Smooth muscle cell of the brain vasculature (primary cell): Measurements from ENCODE around the gene MIEF2.

ENCODE experiments used
- DNase-seq: peaks from one replicate; pipeline ENCODE4 v3.0.0-alpha.2; 2012; ENCODE audit warnings: low read depth, low spot score

MIEF2 gene

DNA sequence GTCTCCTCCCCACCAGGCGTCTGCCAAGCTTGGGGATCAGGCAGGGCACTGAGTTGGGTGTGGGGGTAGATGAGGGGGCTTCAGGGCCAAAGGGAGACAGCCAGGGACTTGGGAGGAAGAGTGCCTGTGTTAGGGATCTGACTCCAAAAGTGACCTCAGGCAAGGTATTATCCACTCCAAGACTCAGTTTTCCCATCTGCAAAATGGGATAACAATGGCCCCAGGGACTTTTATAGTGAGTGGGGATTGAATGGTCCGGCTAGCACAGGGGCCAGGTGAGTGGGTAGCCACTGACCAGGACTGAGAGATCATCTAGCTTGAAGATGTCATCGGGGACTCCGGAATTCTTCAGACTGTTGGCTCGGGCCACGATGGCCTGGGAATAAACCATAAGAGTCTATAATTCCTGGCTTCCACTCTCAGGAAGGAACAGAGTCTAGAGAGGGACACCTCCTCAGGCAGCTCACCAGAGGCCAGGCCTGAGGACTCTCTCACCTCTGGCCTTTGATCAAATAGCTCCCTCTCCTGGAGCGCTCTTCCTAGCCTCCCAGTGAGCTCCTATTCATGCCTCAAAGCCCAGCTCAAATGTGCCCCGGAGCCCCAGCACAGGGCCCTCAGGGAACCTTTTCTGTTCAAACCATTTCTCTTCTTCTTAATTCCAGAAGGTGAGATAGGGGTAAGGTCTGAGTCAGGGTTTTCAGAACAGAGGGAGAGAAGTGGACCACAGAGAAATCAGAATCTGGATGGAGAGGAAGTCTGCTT lies 5.4 kb upstream of the MIEF2 start:
- DNase-seq = no peak

DNA sequence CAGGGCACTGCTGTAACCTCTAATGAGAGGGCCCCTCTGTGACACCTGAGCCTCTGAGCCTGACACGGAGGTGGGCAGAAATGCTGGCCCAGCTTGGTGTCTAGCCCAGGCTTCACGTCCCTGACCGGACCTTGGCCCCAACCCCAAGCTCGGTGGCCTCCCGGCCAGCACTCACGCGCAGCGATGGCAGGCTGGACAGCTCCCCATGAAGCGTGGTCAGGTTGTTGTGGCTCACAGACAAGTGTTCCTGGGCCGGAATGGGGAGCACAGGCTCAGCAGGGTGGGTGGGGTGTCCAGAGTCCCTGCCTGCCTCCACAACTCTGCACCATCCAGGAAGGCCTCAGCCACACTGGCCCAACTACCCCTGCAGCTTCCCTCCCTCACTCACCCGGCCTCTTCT lies 4.1 kb upstream of the MIEF2 start:
- no peak for DNase-seq

DNA sequence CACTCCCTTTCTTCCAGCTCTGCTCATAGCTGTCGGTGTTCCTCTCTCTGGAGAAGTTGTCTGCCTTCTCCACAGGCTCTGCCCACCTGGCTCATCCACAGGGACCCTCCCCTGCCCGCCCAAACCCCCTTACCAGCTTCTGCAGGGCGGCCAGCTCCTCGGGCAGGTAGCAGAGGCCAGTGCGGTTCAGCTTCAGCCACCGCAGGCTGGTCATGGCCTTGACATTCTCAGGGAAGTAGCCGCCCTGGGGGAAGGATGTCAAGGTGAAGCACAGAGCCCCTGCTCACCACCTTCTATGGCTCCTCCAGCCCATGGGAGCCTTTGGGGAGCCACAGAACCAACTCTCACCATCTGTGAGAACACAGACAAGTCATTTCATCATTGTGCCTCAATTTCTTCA lies 3.7 kb upstream of the MIEF2 start:
- DNase-seq = no peak

DNA sequence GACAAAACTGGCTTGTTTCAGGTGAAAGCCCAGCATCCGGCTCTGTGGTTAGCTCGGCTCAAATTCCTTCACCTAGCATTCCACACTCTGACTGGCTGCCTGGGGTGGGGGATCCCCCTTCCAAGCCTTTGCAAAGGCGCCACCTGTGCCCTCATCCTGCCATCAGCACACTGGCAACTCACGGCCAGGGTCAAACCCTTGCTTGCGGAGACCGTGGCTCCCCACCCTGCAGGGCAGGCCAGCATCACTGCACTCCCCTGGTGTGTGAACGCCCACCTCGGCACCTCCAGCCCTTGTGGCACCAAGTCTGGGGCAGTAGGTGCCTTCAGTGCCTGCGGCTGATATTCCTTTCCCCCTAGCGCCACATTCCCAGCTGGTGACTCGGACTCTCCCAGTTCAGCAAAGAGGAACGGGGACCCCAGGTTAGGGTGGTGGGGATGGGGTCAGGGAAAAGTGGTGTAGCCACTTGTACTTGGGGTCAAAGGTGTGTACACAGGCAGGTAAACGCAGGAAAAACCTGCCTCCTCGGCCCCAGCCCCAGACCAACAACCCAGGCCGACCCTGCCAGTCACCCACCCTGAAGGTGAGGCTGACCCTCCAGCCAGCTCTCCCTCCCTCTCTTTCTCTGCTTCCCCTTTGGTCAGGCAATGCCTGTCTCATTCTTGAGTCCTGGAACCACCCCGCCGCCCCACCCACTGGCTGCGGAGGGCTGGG lies 3.0 kb upstream of the MIEF2 start:
- no peak for DNase-seq

DNA sequence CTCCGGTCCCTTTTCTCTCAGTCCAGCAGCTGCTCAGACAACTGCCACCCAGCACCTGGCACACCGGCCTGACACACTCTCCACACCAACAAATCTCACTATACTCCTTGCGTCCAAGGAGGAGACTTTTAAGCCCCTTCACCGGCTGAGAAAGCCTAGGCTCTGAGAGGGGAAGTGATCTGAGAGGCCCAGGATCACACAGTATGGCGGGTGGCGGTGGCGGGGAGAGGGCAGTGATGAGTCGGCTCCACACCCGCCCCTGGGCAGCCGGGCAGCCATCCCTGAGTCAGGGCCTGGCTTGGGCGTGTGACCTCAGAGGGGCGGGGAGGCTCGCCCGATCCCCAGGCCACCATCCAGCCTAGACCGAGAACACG lies 2.5 kb upstream of the MIEF2 start:
- no peak for DNase-seq

DNA sequence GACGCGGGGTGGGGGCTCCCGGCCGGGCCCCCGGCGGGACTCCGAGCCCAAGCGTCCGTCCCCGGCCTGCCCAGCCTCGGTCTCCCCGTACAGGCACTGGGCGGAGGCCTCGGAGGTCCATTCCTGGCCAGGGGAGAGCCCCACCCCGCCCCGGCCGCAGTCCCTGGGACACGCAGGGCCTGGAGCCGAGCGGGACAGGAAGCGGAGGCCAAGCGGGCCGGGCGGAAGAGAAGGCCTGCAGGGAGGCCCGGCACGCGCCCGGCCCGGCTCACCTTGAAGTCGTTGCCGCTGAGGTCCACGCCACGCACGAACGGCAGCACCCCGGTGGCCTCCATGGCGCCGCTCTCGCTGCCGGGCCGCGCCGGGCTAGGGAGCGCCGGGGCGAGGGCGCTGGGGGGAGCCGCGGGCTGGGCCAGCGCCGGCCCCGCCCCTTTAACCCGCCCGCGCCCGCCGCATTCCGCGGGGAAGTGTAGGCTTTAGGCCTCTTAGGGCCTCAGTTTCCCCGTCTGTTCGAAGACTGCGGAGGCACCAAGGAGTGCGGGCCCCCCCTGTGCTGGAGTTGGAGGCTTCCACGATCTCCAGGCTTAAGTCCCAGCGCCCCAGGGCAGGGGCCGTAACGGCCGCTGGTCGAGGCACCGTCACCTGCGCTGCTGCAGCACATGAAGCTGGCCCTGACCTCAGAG lies 2.0 kb upstream of the MIEF2 start, which contains the start of gene FLII:
Gene FLII, minus strand, starts transcription at position 383 of the 683 bp plus-strand sequence. Its CDS starts 48 bp downstream, at position 335.
- no peak for DNase-seq

DNA sequence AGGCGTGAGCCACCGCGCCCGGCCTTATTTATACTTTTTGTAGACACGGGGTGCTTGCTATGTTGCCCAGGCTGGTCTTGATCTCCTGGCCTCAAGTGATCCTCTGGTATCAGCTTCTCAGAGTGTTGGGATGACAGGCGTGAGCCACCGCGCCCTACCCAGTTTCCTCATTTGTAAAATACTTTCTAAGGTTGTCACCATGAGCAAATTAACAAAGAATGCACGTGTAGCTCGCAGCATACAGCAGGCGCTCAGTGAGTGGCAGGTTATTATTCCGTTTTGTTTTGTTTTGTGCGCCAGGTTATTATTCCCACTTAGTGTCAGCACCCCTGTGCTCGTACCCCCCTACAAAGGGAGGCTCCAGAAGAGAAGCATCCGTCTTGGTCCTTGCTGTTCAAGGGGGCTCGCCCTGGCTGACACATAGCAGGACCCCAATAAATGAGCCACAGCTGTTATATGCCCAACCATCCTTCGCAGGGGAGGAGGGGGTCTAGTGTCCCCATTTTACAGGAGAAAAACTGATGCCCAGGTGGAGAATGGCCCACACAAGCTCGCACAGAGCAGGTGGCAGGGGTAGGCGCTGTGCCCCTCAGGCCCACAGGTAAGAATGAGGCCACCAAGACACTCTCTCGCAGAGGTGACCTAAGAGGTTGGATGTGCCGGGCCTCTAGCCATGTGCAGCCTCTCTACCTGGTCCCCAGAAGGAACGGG lies 686 bp upstream of the MIEF2 start:
- no peak for DNase-seq

DNA sequence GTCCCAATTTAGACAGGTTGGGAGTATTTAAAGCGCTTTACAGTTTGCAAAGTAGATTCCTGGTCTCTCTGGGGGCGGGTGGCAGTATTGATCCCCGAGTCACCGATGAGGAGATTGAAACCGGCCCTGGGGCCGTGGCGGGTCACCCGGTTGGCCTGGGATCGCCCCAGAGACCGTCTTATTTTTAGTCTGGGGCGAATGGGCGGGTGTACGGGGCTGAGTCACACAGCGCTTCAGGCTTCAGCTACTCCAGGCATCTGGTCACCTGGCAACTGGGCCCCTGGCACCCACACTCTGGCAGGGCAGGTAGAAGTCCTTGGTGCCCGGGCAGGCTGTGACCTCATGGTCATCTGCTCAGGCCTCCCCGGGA lies 669 bp downstream of the MIEF2 start:
- DNase-seq = no peak

DNA sequence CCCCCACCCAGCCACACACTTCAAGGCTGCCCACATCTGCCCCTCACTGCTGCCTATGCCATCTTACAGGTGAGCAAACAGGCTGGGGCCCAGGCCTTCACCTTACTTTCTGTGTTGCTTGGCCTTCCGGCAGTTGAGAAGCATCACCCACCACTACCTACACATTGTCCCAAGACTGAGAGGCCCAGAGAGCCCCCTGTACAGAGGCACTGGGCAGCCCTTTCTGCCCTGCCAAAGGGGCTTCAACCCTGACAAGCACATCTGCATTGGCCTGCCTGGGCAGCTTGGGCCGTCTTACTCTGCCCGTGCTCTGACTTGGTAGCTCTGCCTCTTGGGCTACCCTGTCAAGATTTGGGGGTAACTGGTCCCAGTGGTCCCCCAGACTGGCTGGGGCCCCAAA lies 1.2 kb downstream of the MIEF2 start:
- DNase-seq = no peak

DNA sequence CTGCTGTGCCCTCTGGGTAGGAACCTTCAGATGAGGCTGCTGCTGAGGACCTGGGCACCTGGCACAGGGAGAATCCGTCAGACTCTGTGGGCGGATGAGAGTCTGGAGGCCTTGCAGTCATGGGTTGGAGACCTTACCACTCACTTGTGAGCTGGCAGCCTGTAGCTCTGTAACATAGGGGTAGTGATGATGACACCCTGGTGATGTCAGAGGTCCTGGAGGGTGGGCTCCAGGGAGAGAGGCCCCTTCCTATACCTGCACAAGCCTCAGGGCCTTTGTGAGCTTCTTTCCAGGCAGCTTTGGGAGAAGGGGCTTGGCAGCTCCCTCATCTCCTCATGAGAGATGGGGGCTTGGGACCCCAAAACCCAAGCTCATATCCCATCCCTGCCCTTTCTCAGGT lies 1.6 kb downstream of the MIEF2 start:
- no peak for DNase-seq

DNA sequence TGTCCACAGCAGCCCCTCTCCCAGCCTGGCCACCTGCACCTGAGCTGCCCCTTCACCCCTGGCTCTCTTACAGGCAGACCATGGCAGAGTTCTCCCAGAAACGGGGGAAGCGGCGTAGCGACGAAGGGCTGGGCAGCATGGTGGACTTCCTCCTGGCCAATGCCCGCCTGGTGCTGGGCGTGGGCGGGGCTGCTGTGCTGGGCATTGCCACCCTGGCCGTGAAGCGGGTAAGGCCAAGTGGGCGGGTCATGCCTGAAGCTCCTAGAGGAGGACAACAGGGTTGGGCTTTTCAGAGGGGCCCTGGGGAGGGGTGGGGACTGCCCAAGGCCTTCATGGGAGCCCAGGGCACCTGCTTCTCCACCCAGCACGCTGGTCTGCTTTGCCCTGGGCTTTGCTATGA lies 2.2 kb downstream of the MIEF2 start:
- DNase-seq = no peak

DNA sequence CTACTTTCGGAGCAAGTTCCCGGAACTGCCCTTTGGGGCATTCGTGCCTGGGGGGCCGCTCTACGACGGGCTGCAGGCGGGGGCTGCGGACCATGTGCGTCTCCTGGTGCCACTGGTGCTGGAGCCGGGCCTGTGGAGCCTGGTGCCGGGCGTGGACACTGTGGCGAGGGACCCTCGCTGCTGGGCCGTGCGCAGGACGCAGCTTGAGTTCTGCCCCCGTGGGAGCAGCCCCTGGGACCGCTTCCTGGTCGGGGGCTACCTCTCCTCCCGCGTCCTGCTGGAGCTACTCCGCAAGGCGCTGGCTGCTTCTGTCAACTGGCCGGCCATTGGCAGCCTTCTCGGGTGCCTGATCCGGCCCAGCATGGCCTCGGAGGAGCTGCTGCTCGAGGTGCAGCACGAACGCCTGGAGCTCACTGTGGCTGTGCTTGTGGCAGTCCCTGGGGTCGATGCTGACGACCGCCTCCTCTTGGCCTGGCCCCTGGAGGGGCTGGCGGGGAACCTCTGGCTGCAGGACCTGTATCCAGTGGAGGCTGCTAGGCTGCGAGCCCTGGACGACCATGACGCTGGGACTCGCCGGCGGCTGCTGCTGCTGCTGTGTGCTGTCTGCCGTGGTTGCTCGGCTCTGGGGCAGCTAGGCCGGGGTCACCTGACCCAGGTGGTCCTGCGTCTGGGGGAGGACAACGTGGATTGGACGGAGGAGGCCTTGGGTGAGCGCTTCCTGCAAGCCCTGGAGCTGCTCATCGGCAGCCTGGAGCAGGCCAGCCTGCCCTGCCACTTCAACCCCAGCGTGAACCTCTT lies 3.6 kb downstream of the MIEF2 start:
- no peak for DNase-seq

DNA sequence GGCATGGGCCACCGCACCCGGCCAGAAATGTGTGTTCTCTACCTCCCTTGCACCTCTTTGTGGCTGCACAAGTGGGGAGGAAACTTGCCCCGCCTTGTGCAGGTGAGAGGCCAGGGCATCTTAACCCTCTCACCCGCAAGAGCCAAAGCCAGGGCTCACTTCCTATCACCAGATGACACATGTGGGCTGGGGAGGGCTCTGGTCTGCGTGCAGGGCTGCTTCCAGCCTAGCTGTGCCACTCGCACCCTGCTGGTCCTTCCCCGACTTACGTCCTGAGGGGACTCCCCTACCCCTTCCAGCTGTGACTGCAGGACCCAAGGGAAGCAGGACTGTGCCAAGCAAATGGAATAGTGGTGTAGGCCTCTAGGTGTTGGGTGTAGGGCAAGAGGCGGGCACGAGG lies 6.9 kb downstream of the MIEF2 start:
- no peak for DNase-seq

DNA sequence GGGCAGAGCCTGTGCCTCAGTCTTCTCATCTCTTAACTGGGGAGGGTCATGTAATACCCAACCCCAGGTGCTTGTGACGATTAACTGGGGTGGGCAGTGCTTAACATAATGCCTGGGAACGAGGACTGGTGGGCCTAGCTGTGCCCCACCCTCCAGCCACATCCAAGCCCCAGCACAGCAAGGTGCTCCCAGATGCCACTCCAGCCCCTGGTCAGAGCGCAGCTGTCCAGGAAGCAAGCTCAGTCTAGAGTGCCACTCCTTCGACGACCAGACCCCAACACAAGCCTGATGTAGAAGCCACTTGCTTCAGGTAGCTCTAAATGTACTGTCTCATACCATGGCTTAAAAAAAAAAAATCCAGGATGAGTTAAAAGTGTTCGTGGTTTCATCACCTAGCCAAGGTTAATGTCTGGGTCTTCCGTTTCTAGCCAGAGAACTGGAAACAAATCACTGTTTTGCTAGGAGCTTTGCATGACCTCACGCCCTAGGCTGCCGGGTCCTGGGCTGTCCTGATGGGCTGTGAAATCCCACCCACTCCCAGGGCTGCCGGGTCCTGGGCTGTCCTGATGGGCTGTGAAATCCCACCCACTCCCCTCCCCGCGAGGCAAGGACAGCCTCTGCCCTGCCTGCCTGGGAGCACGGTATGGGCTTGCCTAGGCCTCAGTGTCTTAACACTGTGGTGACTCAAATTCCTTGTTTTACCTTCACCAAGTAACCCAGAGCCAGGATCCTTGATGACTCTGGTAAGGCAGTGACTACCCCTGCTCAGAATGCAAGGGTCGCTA lies 7.7 kb downstream of the MIEF2 start:
- no peak for DNase-seq

DNA sequence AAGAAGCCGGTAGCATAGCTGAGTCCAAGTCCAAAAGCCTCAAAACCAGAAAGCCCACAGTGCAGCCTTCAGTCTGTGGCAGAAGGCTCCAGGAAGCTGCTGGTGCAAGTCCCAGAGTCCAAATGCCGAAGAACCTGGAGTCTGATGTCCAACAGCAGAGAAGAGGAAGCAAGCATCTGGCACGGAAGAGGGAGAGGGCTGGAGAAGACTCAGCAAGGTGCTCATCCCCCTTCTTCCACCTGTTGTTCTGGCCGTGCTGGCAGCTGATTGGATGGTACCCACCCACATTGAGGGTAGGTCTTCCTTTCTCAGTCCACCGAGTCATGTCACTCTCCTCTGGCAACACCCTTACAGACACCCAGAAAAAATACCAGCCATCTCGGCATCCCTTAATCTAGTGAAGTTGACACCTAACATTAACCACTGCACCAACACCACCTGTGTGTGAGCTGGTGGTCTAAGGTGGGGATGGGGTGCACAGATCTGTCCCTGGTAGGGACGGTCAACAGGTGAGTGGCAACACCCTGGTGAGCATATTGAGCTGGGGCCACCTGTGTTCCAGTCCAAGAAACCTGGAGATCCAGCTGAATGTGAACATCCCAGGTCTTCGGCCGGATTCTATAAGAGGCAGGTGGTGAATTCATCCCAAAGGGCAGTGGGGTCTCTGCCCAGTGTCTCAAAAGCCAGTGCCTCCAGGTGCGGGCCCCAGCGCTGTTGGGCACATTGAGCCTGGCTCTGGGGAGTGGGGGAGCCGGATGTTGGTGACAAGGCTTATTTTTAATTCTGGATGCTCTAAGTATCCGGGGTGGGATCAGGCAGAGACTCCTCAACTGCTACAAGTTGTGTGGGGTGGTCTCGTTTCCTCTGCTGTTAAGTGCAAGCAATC lies 9.8 kb downstream of the MIEF2 start:
- no peak for DNase-seq

DNA sequence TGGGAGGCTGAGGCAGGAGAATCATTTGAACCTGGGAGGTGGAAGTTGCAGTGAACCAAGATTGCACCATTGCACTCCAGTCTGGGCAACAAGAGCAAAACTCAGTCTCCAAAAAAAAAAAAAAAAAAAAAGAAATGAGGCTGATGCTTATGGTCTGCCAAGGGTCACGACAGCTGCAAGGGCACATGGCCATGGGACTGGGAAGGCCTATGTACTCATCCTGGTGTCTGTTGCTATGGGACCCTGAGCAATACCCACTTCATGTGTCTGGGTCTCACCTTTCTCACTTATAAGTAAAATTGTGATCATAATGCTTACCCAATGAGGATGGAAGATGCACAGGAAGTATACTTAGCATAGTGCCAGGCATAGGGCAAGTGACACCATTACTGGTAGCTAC lies 16.6 kb downstream of the MIEF2 start:
- no peak for DNase-seq

DNA sequence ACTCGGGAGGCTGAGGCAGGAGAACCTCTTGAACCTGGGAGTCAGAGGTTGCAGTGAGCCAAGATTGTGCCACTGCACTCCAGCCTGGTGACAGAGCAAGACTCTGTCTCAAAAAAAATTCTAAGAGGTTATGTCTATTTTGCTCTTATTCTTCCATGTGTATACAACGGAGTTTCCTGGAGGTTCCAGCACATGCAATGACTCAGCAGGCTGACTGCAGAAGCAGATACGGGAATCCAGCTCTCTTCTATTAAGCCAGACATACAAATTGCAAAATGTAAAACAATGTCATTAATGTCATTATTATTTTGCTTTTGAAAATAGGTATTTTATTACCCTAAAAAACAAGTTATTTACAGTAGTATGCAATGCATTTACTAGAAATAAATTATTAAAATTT lies 18.4 kb downstream of the MIEF2 start:
- DNase-seq = no peak

DNA sequence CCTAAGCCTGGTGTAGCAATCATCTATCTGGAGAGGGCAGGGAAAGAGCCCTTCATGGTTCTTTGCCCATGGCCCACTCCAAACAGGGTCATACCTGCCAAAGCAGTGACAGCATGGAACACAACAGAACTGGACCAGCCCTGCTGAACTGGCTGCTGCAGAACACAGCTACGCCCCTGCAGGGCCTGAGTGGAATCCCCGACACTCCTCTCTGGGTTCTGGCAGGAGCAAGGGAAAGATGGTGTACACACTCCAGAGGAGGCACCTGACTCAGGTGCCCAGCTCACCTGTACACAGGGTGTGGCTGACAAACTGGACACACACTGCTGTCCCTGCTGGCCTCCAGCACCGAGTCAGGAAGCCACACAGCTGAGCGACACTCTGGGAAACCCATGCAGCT lies 19.8 kb downstream of the MIEF2 start:
- no peak for DNase-seq

DNA sequence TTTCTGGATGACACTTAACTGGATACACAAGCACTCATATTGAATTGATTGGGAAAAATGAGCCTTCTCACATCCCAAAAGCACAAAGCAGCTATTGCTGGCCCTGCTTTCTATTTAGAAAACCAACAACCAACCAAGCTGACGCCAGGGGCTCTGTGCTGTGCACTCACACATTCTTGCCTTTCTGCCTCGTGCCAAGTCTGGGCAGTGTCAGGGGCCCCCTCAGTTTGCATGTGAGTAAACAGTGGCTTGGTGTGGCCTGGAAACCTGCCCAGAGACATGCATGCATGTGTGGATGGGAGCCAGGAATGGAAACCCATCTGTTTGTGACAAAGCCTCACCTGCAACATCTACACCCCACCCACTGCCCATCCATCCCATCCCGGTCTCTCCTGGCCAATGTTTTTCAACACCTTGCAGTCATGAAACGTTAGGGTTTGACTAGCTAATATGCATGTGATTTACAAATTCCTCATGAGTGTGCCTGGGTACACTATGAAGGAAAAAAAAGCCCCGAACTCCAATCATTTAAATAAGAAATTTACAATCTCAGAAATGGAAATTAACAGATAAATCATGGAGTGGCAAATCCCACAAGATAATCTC lies 20.4 kb downstream of the MIEF2 start:
- no peak for DNase-seq
